HCT116 (cell line): ENCODE measurements around the gene POC1A. TPM values are rescaled to one million over a fixed set of nuclear protein-coding genes. Genes with fewer than 3 reads are reported as not detected.
A peak's percentile ranks its signal among the peaks of the same experiment; 100 is the strongest.

Source experiments
- ATAC-seq: fragments of 200-7000 bp; cut with Tn5 transposase; 2 replicates; pipeline ENCODE4 v1.9.1; 2020; ENCODE audit warnings: mild to moderate bottlenecking, moderate library complexity
- Bru-seq: library from RNA; stranded (reverse); fragments of 400-500 nt; gene quantifications from one replicate; lab custom pipeline; 2021; lab: Mats Ljungman, UMichigan
- BruChase-seq, 2 experiments: library from RNA; stranded (reverse); fragments of 400-500 nt; gene quantifications; one replicate each; lab custom pipeline; 2021; lab: Mats Ljungman, UMichigan
- BruUV-seq: library from RNA; stranded (reverse); fragments of 400-500 nt; replicated peaks from 2 replicates; lab custom pipeline; 2021; lab: Mats Ljungman, UMichigan
- CTCF ChIA-PET: fragments of 300-600 bp; sonication (Branson Sonifier 250); formaldehyde crosslinking; loops from one replicate; lab custom pipeline; 2021; ENCODE audit warnings: antibody characterized with exemption; lab: Charles Lee
- POLR2A ChIA-PET: fragments of 300-600, 350-600 bp; sonication (Branson Sonifier 250); formaldehyde crosslinking; loops from one replicate; lab custom pipeline; 2021; ENCODE audit warnings: antibody characterized with exemption; lab: Charles Lee
- RAD21 ChIA-PET, 2 experiments: fragments of 300-600 bp; sonication (Branson Sonifier 250); formaldehyde crosslinking; loops; one replicate each; lab custom pipeline; 2023; ENCODE audit warnings: low total read pairs in 2 of 2; ENCODE audit not compliant: uncharacterized antibody in 2 of 2, unreplicated experiment in 2 of 2, low non-redundant PET in 1 of 2; lab: Charles Lee
- DNase-seq: peaks from one replicate; pipeline ENCODE4 v3.0.0-alpha.2; 2010; ENCODE audit warnings: low read depth, low spot score
- H2AFZ ChIP-seq: fragments of 200-600 bp; shearing (Covaris generic), sonication (generic); 2 replicates; pipeline ENCODE4 v1.6.1; 2017; ENCODE audit warnings: low read depth, mixed run types, mixed read lengths, antibody characterized with exemption, low read length; ENCODE audit not compliant: poor library complexity, severe bottlenecking
- H3K27ac ChIP-seq: 2 replicates; pipeline ENCODE4 v1.5.1; 2012; ENCODE audit warnings: low read depth, low read length
- H3K27me3 ChIP-seq: fragments of 200-600 bp; sonication (generic); 2 replicates; pipeline ENCODE4 v1.6.1; 2016; ENCODE audit warnings: mixed run types, low read length, mixed read lengths; ENCODE audit not compliant: insufficient read depth
- H3K36me3 ChIP-seq, 2 experiments: fragments of 200-500 bp in 1 of 2; fragments of 200-600 bp in 1 of 2; sonication (Bioruptor generic) in 1 of 2; sonication (generic) in 1 of 2; 2 replicates each; pipeline versions ENCODE4 v1.5.1 to v1.6.1; 2014 to 2016; ENCODE audit warnings: low read length in 2 of 2, inconsistent platforms in 1 of 2, mixed read lengths in 1 of 2, mixed run types in 1 of 2; ENCODE audit not compliant: insufficient read depth in 2 of 2, control insufficient read depth in 1 of 2
- H3K4me1 ChIP-seq, 2 experiments: fragments of 200-600 bp in 1 of 2; sonication (generic) in 1 of 2; 2 replicates each; pipeline versions ENCODE4 v1.5.1 to v1.6.1; 2012 to 2017; ENCODE audit warnings: low read length in 2 of 2, inconsistent platforms in 1 of 2, mild to moderate bottlenecking in 1 of 2, mixed read lengths in 1 of 2, mixed run types in 1 of 2, moderate library complexity in 1 of 2; ENCODE audit not compliant: insufficient read depth in 2 of 2, control insufficient read depth in 1 of 2
- H3K4me2 ChIP-seq: fragments of 200-600 bp; sonication (generic); 2 replicates; pipeline ENCODE4 v1.6.1; 2017; ENCODE audit warnings: mixed run types, low read length, mixed read lengths
- H3K4me3 ChIP-seq, 2 experiments: fragments of 200-600 bp in 1 of 2; sonication (generic) in 1 of 2; replicated peaks in 1 of 2; 2 replicates each; pipeline ENCODE4 v1.5.1; 2011 to 2016; ENCODE audit warnings: low read length in 2 of 2, control low read depth in 1 of 2, low read depth in 1 of 2, mild to moderate bottlenecking in 1 of 2, mixed read lengths in 1 of 2, mixed run types in 1 of 2
- H3K79me2 ChIP-seq: fragments of 200-600 bp; sonication (generic); 2 replicates; pipeline ENCODE4 v1.6.1; 2017; ENCODE audit warnings: mild to moderate bottlenecking, mixed run types, low read length, moderate library complexity, mixed read lengths; ENCODE audit not compliant: insufficient read depth
- H3K9ac ChIP-seq: fragments of 200-600 bp; sonication (generic); 2 replicates; pipeline ENCODE4 v1.6.1; 2016; ENCODE audit warnings: low read length, mixed read lengths
- H3K9me2 ChIP-seq: fragments of 200-600 bp; sonication (generic), shearing (Covaris generic); 2 replicates; pipeline ENCODE4 v1.6.1; 2017; ENCODE audit warnings: mixed run types, mild to moderate bottlenecking, moderate library complexity; ENCODE audit not compliant: insufficient read depth
- H3K9me3 ChIP-seq, 2 experiments: fragments of 200-500 bp in 1 of 2; fragments of 200-600 bp in 1 of 2; sonication (Bioruptor generic) in 1 of 2; sonication (generic) in 1 of 2; 2 replicates each; pipeline ENCODE4 v1.6.1; 2014 to 2017; ENCODE audit warnings: low read length in 2 of 2, mixed read lengths in 2 of 2, inconsistent platforms in 1 of 2, low read depth in 1 of 2, mild to moderate bottlenecking in 1 of 2, mixed run types in 1 of 2, moderate library complexity in 1 of 2; ENCODE audit not compliant: control insufficient read depth in 1 of 2, insufficient read depth in 1 of 2
- H4K20me1 ChIP-seq: fragments of 200-600 bp; sonication (generic), shearing (Covaris generic); 2 replicates; pipeline ENCODE4 v1.6.1; 2017; ENCODE audit warnings: mixed run types, mild to moderate bottlenecking, moderate library complexity; ENCODE audit not compliant: insufficient read depth
- CBX3 ChIP-seq: IDR thresholded peaks from 2 replicates; pipeline ENCODE4 v1.6.1; 2012; ENCODE audit warnings: low read depth
- CEBPB ChIP-seq: IDR thresholded peaks from 2 replicates; pipeline ENCODE4 v1.6.1; 2012; ENCODE audit warnings: low read depth
- EGR1 ChIP-seq: IDR thresholded peaks from 2 replicates; pipeline ENCODE4 v1.6.1; 2012; ENCODE audit warnings: low read depth
- ELF1 ChIP-seq: IDR thresholded peaks from 2 replicates; pipeline ENCODE4 v1.6.1; 2012; ENCODE audit warnings: low read depth, borderline replicate concordance
- EZH2 ChIP-seq: fragments of 200-600 bp; sonication (generic); IDR thresholded peaks from 2 replicates; pipeline ENCODE4 v1.6.1; 2017; ENCODE audit warnings: antibody characterized with exemption, mixed run types
- EZH2phosphoT487 ChIP-seq: fragments of 200-600 bp; IDR thresholded peaks from 2 replicates; pipeline ENCODE4 v1.6.1; 2018; ENCODE audit warnings: antibody characterized with exemption, borderline replicate concordance
- JUND ChIP-seq: IDR thresholded peaks from 2 replicates; pipeline ENCODE4 v1.6.1; 2012
- POLR2A ChIP-seq: IDR thresholded peaks from 2 replicates; pipeline ENCODE4 v1.7.0; 2011; ENCODE audit warnings: borderline replicate concordance; ENCODE audit not compliant: insufficient read depth, insufficient read length; ENCODE audit errors: extremely low read depth
- POLR2AphosphoS5 ChIP-seq: IDR thresholded peaks from 2 replicates; pipeline ENCODE4 v1.6.1; 2011; ENCODE audit warnings: mild to moderate bottlenecking, low read depth, low read length, moderate library complexity
- RAD21 ChIP-seq: IDR thresholded peaks from 2 replicates; pipeline ENCODE4 v1.6.1; 2012; ENCODE audit warnings: low read depth, mild to moderate bottlenecking
- REST ChIP-seq: IDR thresholded peaks from 2 replicates; pipeline ENCODE4 v1.6.1; 2012; ENCODE audit warnings: low read depth
- SIN3A ChIP-seq: IDR thresholded peaks from 2 replicates; pipeline ENCODE4 v1.6.1; 2012; ENCODE audit warnings: low read depth
- SP1 ChIP-seq: IDR thresholded peaks from 2 replicates; pipeline ENCODE4 v1.6.1; 2012; ENCODE audit warnings: low read depth
- TCF7L2 ChIP-seq: IDR thresholded peaks from 2 replicates; pipeline ENCODE4 v1.7.0; 2011; ENCODE audit warnings: borderline replicate concordance, inconsistent platforms; ENCODE audit not compliant: insufficient read depth, insufficient read length; ENCODE audit errors: extremely low read depth
- YY1 ChIP-seq: IDR thresholded peaks from 2 replicates; pipeline ENCODE4 v1.6.1; 2011; ENCODE audit warnings: low read length, low read depth, moderate library complexity, mild to moderate bottlenecking; ENCODE audit not compliant: insufficient replicate concordance; ENCODE audit errors: extremely low read depth
- ZFX ChIP-seq: fragments of 450-650 bp; IDR thresholded peaks from 2 replicates; pipeline ENCODE4 v1.6.1; 2017
- intact Hi-C: fragments of 100-400 bp; cut with micrococcal nuclease; formaldehyde crosslinking; loops from 2 replicates; pipeline ENCODE4 v1.10.0; 2022
- long read RNA-seq: library from polyadenylated mRNA; unstranded; transcript quantifications from one replicate; pipeline ENCODE4 v2.0.0, GENCODE V29; 2021; ENCODE audit not compliant: unreplicated experiment
- polyA plus RNA-seq: library from polyadenylated mRNA; unstranded; fragments of >200 nt; gene quantifications from 2 replicates; pipeline ENCODE4 v1.2.1, GENCODE V29; 2012; ENCODE audit warnings: missing spikeins
- total RNA-seq: library from RNA; stranded (reverse); gene quantifications from one replicate; pipeline ENCODE4 v1.2.1, GENCODE V29; 2021; ENCODE audit not compliant: unreplicated experiment
- TF ChIP-seq, protein P1 (sequence below): IDR thresholded peaks from 2 replicates; pipeline ENCODE4 v1.6.1; 2012

POC1A gene
- 34.0 TPM for total RNA-seq
- polyA plus RNA-seq = 34.5 and 39.8 TPM in 2 replicates
- percentile 72 among the genes with signal in this experiment for Bru-seq, nascent RNA
- percentile 51 among the genes with signal in this experiment for BruChase-seq, experiment 1, labeled RNA remaining after a 6-hour chase
- percentile 60 among the genes with signal in this experiment for BruChase-seq, experiment 2, labeled RNA remaining after a 2-hour chase
- long read RNA-seq, transcript POC1A-201 (11 exons, 1,898 nt) = major isoform, 37 of 83 reads
- long read RNA-seq, transcript POC1A-202 (10 exons, 1,999 nt) = minor isoform, 14 of 83 reads
- long read RNA-seq, partial matches to known transcripts = 13 of 83 reads
- long read RNA-seq, other reads (novel, unspliced or antisense) = 17 of 83 reads

DNA sequence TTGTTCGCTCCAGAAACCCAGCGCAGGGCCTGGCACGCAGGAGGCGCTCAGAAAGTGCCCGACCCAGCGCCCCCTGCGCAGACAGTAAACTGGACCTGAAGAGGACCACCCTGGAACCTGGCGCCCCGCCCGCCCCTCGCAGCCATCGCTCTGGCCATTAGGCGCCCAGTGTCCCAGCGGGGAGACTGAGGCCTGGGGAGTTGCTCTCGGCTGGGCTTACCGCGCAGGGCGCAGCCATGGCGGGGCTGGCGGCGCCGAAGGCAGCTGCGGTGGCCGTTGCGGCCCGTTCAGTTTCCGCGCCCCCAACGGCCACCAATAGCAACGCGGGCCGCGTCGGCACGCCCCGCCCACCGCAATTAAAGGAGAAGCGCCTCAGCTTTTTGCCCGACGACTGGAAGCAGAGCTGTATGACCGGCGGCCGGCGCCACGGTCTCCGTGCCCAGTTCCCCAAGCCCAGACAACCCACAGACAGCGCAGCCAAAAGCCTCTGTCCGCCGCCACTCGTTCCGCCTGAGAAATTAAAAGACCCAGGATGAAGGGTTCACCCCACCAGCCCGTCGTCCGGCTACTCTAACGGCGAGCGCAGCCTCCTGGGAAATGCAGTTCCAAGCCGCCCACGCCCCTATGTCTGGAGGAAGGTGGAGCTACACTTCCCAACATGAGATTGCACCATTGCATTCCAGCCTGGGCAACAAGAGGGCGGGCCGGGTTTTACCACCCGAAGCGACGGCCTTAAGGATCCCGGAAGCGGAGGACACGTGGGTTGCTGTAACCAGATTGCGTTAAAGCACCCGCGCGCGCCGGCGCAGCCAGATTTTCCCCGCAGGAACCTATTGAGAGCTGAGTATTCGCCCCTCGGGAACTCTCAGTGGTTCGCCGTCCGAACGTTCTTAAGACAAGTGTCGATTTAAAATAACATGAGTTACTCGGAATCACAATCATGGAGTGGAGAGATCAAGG is at the start of gene POC1A:
Gene POC1A (minus strand): TSS at position 289 of the 960 bp plus-strand sequence. CDS start 51 bp downstream, at position 238.
- ChIA-PET CTCF (interaction anchor here (1.0 to 1.9 kb wide), 7 partner anchors 9 to 213 kb away, joined by 3 to 7 read pairs (median 5); partner anchors contain the start of genes ABHD14B and RRP9), POLR2A (interaction anchor here (0.7 to 1.9 kb wide), 19 partner anchors 11 to 212 kb away, joined by 3 to 14 read pairs (median 3); partner anchors contain the start of genes PARP3 and RPL29), RAD21 (interaction anchor here (1.0 to 1.3 kb wide), 3 partner anchors 83 to 1375 kb away, joined by 3 to 4 read pairs (median 3); no protein-coding TSS in a partner anchor)
- BruUV-seq = no TSS peak
- peak within 1 kb of the TSS; percentile 91 for H3K9ac ChIP-seq
- H3K9me3 ChIP-seq = no peaks in the 10 kb centered on the region
- H3K4me3 ChIP-seq = peak within 1 kb of the TSS; percentile 86 to 92
- H3K27me3 ChIP-seq = no peaks in the 10 kb centered on the region
- H3K36me3 ChIP-seq = peaks cover 0 to 4% of the 10 kb centered on the region in 2 experiments; a peak in 1 of 4 replicates
- peak within 1 kb of the TSS; percentile 84 for H2AFZ ChIP-seq
- ATAC-seq = peak; percentile 89
- TF ChIP-seq JUND = no peak
- peak; percentile 75 for TF ChIP-seq YY1
- peak; percentile 87; the same call in 1 of the 2 replicates for TF ChIP-seq ELF1
- peak; percentile 96 for TF ChIP-seq SP1
- TF ChIP-seq, protein P1, sequence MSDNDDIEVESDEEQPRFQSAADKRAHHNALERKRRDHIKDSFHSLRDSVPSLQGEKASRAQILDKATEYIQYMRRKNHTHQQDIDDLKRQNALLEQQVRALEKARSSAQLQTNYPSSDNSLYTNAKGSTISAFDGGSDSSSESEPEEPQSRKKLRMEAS = peak; percentile 99
- peak; percentile 89; the same call in 1 of the 2 replicates for TF ChIP-seq SIN3A
- no peak for TF ChIP-seq REST
- peak; percentile 31 for TF ChIP-seq TCF7L2
- TF ChIP-seq EZH2phosphoT487 = no peak
- peak; percentile 80; the same call in 1 of the 2 replicates for TF ChIP-seq ZFX
- TF ChIP-seq POLR2A = peak; percentile 59
- TF ChIP-seq EZH2 = no peak
- TF ChIP-seq RAD21 = no peak
- peak; percentile 100 for TF ChIP-seq EGR1
- TF ChIP-seq CEBPB = peak; percentile 99
- TF ChIP-seq CBX3 = peak; percentile 83; the same call in 1 of the 2 replicates
- TF ChIP-seq POLR2AphosphoS5 = peak; percentile 85
- peaks cover 30% of the 10 kb centered on the region for H3K79me2 ChIP-seq
- peaks cover 8 to 30% of the 10 kb centered on the region in 2 experiments for H3K4me1 ChIP-seq
- H3K4me2 ChIP-seq = peak within 1 kb of the TSS; percentile 96
- intact Hi-C loops = loop anchor here (1.0 to 5.0 kb wide), 4 partner anchors 44 to 212 kb away; partner anchors contain the start of genes ALAS1, PARP3 and RRP9
- no peaks in the 10 kb centered on the region for H3K9me2 ChIP-seq
- peak; percentile 97 for DNase-seq
- peak within 1 kb of the TSS; percentile 62 for H3K27ac ChIP-seq
- no peaks in the 10 kb centered on the region; the same call in 1 of the 2 replicates for H4K20me1 ChIP-seq
